NCI-H1694 (cell line): Measurements from ENCODE around the gene MUC20.
"Not testable (repeated sequence)": the region's sequence is repeated elsewhere in the genome, so short reads cannot be mapped to it uniquely, and the experiment has no call there.

ENCODE experiments used
- DNase-seq: peaks from one replicate; lab custom pipeline; 2025; lab: John Stamatoyannopoulos, UW

The MUC20 gene

GRCh38 chr3:195692781-195693427, 27.9 kb upstream of the MUC20 start:
- no peak for DNase-seq

GRCh38 chr3:195693428-195694216, 27.2 kb upstream of the MUC20 start:
- no peak for DNase-seq

- DNase-seq = not testable (repeated sequence)
Observed at GRCh38 chr3:195694217-195695076, 26.3 kb upstream of the MUC20 start.

- DNase-seq = no peak
Observed at GRCh38 chr3:195696632-195697278, 24.0 kb upstream of the MUC20 start.

- DNase-seq = no peak
Observed at GRCh38 chr3:195697582-195698324, 23.0 kb upstream of the MUC20 start.

- no peak for DNase-seq
Observed at GRCh38 chr3:195698325-195698646, 22.5 kb upstream of the MUC20 start.

- no peak for DNase-seq
Observed at GRCh38 chr3:195698647-195699387, 22.0 kb upstream of the MUC20 start.

- no peak for DNase-seq
Observed at GRCh38 chr3:195699388-195699771, 21.4 kb upstream of the MUC20 start.

GRCh38 chr3:195699860-195700259, 20.9 kb upstream of the MUC20 start:
- no peak for DNase-seq

GRCh38 chr3:195700319-195700718, 20.5 kb upstream of the MUC20 start:
- DNase-seq = no peak

GRCh38 chr3:195701042-195701915, 19.5 kb upstream of the MUC20 start:
- DNase-seq = no peak

- DNase-seq = no peak
Observed at GRCh38 chr3:195703776-195704175, 17.0 kb upstream of the MUC20 start.

GRCh38 chr3:195704433-195704999, 16.3 kb upstream of the MUC20 start:
- DNase-seq = no peak

- no peak for DNase-seq
Observed at GRCh38 chr3:195705081-195705991, 15.4 kb upstream of the MUC20 start.

GRCh38 chr3:195708061-195708460, 12.7 kb upstream of the MUC20 start:
- no peak for DNase-seq

GRCh38 chr3:195708626-195709481, 11.9 kb upstream of the MUC20 start:
- no peak for DNase-seq

GRCh38 chr3:195709676-195710085, 11.1 kb upstream of the MUC20 start:
- DNase-seq = no peak
